Measurements from ENCODE around the gene NECTIN2.
"Not testable (repeated sequence)": the region's sequence is repeated elsewhere in the genome, so short reads cannot be mapped to it uniquely, and the experiment has no call there.

The NECTIN2 gene

DNA sequence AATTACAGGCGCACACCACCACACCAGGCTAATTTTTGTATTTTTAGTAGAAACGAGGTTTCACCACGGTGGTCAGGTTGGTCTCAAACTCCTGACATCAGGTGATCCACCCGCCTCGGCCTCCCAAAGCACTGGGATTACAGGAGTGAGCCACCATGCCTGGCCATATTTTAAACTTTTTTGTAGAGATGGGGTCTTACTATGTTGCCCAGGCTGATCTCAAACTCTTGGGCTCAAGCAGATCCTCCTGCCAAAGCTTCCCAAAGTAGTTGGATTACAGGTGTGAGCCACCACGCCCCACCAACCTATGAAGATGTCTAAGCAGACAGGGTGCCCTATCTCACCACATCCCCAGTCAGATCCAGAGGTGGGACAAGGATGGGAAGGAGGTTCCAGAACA, 65.8 kb downstream of the NECTIN2 start:
- DNase-seq = not testable (repeated sequence)

DNA sequence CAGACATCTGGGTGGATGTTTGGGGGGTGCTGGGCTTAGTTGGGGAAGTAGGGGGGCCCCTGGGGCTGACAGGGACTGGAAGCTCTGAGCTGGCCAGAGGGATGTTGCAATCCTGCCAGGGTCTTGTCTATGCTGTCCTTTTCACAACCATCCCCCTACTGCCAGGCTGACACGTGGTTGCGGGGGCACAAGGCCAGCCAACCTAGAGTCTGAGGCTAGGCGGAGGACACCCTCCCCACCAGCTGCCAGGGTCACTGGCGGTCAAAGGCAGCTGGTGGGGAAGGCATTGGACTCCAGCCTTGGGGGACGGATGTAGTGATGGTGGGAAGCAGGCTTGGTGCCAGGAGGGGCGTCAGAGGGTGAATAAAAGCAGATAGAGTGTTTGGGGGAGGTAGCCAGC, 66.8 kb downstream of the NECTIN2 start:
- DNase-seq = peak; percentile 61

DNA sequence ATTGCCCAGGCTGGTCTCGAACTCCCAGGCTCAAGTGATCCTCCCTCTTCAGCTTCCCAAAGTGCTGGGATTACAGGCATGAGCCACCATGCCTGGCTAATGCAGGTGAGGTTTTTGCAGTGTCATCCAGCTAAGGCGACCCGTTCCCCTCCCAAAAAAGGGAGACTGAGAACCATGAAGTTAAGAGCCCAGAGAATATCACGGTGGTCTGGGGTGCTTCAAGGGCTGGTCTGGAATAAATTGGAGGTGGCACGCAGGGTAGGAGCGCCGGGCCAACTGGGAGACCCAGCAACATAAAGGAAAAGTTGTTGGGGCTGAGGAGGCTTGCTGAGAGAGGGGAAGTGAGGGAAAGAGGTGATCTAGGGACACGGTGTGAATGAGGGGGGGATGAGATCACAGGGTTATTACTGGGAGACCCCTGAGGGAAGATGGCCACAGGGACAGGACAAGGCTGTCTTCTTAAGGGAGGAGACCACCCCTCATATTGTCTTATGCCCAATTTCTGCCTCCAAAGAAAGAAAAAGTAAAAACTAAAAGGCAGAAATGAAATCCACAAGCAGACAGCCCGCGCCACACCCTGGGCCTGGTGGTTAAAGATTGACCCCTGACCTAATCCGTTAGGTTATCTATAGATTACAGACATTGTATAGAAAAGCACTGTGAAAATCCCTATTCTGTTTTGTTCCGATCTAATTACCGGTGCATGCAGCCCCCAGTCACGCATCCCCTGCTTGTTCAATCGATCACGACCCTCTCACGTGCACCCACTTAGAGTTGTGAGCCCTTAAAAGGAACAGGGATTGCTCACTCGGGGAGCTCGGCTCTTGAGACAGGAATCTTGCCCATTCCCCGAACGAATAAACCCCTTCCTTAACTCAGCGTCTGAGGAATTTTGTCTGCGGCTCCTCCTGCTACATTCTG, 67.7 kb downstream of the NECTIN2 start:
- DNase-seq = peak; percentile 93

DNA sequence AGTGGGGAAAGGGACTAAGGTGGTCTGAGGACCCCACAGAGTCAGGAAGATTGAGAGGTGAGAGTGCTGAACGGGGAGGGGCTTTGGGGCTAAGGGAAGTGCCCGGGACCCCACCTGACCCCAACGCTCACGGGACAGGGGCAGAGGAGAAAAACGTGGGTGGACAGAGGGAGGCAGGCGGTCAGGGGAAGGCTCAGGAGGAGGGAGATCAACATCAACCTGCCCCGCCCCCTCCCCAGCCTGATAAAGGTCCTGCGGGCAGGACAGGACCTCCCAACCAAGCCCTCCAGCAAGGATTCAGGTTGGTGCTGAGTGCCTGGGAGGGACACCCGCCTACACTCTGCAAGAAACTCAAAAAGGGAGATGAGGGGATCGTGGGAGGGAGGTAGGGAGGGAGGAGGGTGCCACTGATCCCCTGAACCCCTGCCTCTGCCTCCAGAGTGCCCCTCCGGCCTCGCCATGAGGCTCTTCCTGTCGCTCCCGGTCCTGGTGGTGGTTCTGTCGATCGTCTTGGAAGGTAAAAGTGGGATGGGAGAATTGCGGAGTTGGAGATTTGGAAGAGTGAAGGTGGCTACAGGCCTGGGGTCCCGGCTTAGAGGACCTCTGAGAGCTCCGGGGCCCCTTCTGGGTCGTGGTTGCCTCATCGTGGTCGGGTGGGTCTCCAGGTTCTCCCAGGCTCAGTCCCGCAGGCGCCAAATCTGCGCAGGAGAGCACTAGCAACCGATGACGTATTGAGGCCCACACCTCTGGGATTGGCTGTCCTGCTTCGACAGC, 68.5 kb downstream of the NECTIN2 start, which contains the start of gene APOC1:
Gene APOC1 (plus strand): TSS at position 176 of the 774 bp plus-strand sequence. CDS start 284 bp downstream, at position 460.
- peak; percentile 97 for DNase-seq

DNA sequence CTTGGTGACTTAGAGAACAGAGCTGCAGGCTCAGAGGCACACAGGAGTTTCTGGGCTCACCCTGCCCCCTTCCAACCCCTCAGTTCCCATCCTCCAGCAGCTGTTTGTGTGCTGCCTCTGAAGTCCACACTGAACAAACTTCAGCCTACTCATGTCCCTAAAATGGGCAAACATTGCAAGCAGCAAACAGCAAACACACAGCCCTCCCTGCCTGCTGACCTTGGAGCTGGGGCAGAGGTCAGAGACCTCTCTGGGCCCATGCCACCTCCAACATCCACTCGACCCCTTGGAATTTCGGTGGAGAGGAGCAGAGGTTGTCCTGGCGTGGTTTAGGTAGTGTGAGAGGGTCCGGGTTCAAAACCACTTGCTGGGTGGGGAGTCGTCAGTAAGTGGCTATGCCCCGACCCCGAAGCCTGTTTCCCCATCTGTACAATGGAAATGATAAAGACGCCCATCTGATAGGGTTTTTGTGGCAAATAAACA, 78.2 kb downstream of the NECTIN2 start:
- no peak for DNase-seq

DNA sequence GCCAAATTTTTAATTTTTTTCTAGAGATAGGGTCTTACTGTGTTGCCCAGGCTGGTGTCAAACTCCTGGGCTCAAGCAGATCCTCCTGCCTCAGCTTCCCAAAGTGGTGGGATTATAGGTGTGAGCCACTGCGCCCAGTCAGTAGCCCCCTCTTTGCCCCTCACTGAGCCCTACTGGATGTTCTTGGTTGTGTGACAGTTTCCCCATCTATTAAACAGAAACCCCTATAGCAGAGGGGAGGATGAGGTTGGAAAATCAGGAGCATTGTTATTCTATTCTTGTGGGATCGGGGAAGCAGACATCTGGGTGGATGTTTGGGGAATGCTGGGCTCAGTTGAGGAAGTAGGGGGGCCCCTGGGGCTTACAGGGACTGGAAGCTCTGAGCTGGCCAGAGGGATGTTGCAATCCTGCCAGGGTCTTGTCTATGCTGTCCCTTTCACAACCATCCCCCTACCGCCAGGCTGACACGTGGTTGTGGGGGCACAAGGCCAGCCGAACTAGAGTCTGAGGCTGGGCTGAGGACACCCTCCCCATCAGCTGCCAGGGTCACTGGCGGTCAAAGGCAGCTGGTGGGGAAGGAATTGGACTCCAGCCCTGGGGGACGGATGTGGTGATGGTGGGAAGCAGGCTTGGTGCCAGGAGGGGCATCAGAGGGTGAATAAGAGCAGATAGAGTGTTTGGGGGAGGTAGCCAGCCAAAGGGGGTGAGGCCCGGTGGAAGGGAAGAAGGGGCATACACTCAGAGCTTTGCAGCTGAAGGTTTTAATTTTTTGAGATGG, 79.2 kb downstream of the NECTIN2 start:
- peak; percentile 55 for DNase-seq

DNA sequence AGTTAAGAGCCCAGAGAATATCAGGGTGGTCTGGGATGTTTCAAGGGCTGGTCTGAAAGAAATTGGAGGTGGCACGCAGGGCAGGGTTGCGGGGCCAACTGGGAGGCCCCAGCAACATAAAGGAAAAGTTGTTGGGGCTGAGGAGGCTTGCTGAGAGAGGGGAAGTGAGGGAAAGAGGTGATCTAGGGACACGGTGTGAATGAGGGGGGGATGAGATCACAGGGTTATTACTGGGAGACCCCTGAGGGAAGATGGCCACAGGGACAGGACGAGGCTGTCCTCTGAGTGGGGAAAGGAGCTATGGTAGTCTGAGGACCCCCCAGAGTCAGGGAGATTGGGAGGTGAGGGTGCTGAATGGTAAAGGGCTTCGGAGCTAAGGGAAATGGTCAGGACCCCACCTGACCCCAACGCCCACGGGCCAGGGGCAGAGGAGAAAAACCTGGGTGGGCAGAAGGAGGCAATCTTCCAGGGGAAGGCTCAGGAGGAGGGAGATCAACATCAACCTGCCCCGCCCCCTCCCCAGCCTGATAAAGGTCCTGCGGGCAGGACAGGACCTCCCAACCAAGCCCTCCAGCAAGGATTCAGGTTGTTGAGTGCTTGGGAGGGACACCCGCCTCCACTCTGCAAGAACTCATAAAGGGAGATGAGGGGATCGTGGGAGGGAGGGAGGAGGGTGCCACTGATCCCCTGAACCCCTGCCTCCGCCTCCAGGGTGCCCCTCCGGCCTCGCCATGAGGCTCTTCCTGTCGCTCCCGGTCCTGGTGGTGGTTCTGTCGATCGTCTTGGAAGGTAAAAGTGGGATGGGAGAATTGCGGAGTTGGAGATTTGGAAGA, 80.4 kb downstream of the NECTIN2 start:
- not testable (repeated sequence) for DNase-seq

DNA sequence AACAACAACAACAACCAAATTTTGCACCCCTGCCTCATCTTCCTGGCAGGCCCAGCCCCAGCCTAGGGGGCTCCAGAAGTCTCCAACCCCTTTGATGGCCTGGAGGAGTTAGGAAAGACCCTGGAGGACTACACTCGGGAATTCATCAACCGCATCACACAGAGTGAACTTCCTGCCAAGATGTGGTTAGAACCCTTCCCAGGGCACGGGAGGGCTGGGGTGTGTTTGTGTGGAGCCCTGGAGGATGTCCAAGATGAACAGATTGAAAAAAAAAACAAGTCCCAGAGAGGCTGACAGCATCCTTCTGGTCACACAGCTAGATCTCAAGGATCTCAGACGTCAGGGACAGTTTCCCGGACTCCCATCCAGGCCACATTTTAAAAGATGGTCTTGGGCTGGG, 81.6 kb downstream of the NECTIN2 start:
- no peak for DNase-seq

DNA sequence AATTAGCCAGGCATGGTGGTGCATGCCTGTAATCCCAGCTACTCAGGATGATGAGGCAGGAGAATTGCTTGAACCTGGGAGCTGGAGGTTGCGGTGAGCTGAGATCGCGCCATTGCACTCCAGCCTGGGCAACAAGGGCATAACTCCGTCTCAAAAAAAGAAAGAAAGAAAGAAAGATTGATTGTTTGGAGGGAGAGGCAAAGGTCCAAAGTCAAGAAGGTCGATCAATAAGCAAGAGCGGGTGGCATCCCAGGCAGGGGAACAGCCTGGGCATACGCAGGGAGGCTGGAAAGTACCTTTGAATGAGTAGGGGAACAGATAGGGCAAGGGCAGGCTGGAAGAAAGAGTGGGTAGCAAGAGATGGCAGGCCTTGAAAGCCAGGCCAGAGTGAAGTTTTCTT, 84.0 kb downstream of the NECTIN2 start:
- no peak for DNase-seq

DNA sequence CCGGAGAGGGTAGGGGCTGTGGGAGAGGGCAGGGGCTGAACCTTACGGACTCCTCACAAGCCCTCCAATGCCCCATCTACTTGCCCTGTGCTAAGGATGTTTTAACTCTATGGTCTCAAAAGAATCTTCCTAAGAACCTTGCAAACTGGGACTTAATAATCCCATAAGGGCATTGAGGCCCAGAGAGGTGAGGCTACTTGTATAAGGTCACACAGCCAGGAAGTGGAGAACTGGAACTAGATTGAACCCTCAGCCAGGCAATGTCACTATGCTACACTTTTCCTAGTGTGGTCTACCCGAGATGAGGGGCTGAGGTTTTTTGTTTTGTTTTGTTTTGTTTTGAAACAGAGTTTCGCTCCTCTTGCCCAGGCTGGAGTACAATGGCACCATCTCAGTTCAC, 85.4 kb downstream of the NECTIN2 start:
- no peak for DNase-seq
